Stimulated activated CD8-positive, alpha-beta memory T cell treated with anti-CD3 and anti-CD28 coated beads, Interleukin-15, amount 100 ng/mL, for 1 hour (primary cell): Measurements from ENCODE around the gene ATRIP.
"Not testable (repeated sequence)": the region's sequence is repeated elsewhere in the genome, so short reads cannot be mapped to it uniquely, and the experiment has no call there.

ENCODE experiments used
- DNase-seq: peaks from one replicate; pipeline ENCODE4 v3.0.0-alpha.2; 2020; ENCODE audit warnings: low read depth

ATRIP gene

GRCh38 chr3:48469046-48469915 is 22.7 kb downstream of the ATRIP start:
- DNase-seq: no peak

- no peak for DNase-seq
Measured at GRCh38 chr3:48470286-48470685, 23.7 kb downstream of the ATRIP start.

GRCh38 chr3:48472673-48472922 is 26.1 kb downstream of the ATRIP start:
- no peak for DNase-seq

- peak; percentile 90 for DNase-seq
Measured at GRCh38 chr3:48472923-48473616, 26.5 kb downstream of the ATRIP start.

- DNase-seq: no peak
Measured at GRCh38 chr3:48473617-48473952, 27.0 kb downstream of the ATRIP start.

- DNase-seq: not testable (repeated sequence)
Measured at GRCh38 chr3:48474031-48474430, 27.5 kb downstream of the ATRIP start.

GRCh38 chr3:48474619-48475018 is 28.1 kb downstream of the ATRIP start:
- no peak for DNase-seq

- DNase-seq: no peak
Measured at GRCh38 chr3:48475188-48475587, 28.7 kb downstream of the ATRIP start.

- no peak for DNase-seq
Measured at GRCh38 chr3:48476426-48477053, 30.0 kb downstream of the ATRIP start.

- no peak for DNase-seq
Measured at GRCh38 chr3:48477959-48478520, 31.5 kb downstream of the ATRIP start.

GRCh38 chr3:48478626-48479555 is 32.4 kb downstream of the ATRIP start:
- no peak for DNase-seq

GRCh38 chr3:48480891-48481290 is 34.4 kb downstream of the ATRIP start:
- not testable (repeated sequence) for DNase-seq

- DNase-seq: not testable (repeated sequence)
Measured at GRCh38 chr3:48482822-48483221, 36.3 kb downstream of the ATRIP start.

- no peak for DNase-seq
Measured at GRCh38 chr3:48486952-48487351, 40.4 kb downstream of the ATRIP start.

- no peak for DNase-seq
Measured at GRCh38 chr3:48492461-48493202, 46.1 kb downstream of the ATRIP start.

GRCh38 chr3:48493203-48493501 is 46.6 kb downstream of the ATRIP start:
- no peak for DNase-seq

GRCh38 chr3:48500656-48501055 is 54.1 kb downstream of the ATRIP start:
- no peak for DNase-seq

GRCh38 chr3:48501196-48501595 is 54.7 kb downstream of the ATRIP start:
- DNase-seq: no peak

GRCh38 chr3:48502121-48502520 is 55.6 kb downstream of the ATRIP start:
- DNase-seq: no peak

- no peak for DNase-seq
Measured at GRCh38 chr3:48502728-48503168, 56.2 kb downstream of the ATRIP start.

GRCh38 chr3:48503401-48504050 is 57.0 kb downstream of the ATRIP start:
- DNase-seq: no peak
